ENCODE results near the gene SHROOM1. TPM values are rescaled to one million over a fixed set of nuclear protein-coding genes. Genes with fewer than 3 reads are reported as not detected.

The SHROOM1 gene
- total and polyA plus RNA-seq, 2 experiments from 2014 or later: 2.5 to 5.4 TPM

- no peak for TF ChIP-seq ZNF462 (CRISPR knock-in tag; IDR thresholded peaks at IDR 0.05)
- no peak for TF ChIP-seq ETS1 (IDR thresholded peaks at IDR 0.05)
- no peak for TF ChIP-seq JUNB (IDR thresholded peaks at IDR 0.05; ENCODE audit: unreplicated experiment)
These were observed 9.2 kb upstream of the SHROOM1 start (continued) for GRCh38 chr5:132839426-132840301.

GRCh38 chr5:132838516-132839282, 8.3 kb upstream of the SHROOM1 start:
- Histone ChIP-seq H3K4me1 (ENCODE audit: insufficient read depth) (no peaks in the 10 kb centered on the region), H3K27me3 (ENCODE audit: insufficient read depth) (no peaks in the 10 kb centered on the region), H3K4me2 (no peak overlapping the region), H3K27ac (ENCODE audit: low read depth) (no peak overlapping the region), H3K79me2 (replicated peaks; ENCODE audit: insufficient read depth) (no peaks in the 10 kb centered on the region), H3F3A (replicated peaks; ENCODE audit: low read depth) (no peaks in the 10 kb centered on the region), H3K4me3 (no peak overlapping the region), H2AFZ (no peak overlapping the region), H4K20me1 (replicated peaks; ENCODE audit: insufficient read depth) (no peaks in the 10 kb centered on the region), H3K36me3 (ENCODE audit: insufficient read depth) (no peaks in the 10 kb centered on the region), H3K9me2 (ENCODE audit: insufficient read depth) (no peaks in the 10 kb centered on the region)
- Mint-ChIP-seq H3K27me3 (ENCODE audit: insufficient read depth, low read depth, poor library complexity) (peaks cover 2% of the 10 kb centered on the region), H3K9me3 (no peaks in the 10 kb centered on the region), H3K27ac (no peak overlapping the region), H3K4me1 (no peaks in the 10 kb centered on the region), H3K36me3 (ENCODE audit: low read depth) (no peaks in the 10 kb centered on the region), H3K4me3 (no peak overlapping the region)
- ATAC-seq (no peak), DNase-seq (ENCODE audit: low spot score) (no peak)
- TF ChIP-seq ZNF331 (CRISPR knock-in tag; IDR thresholded peaks at IDR 0.05; ENCODE audit: low read depth) (no peak), EZH2 (IDR thresholded peaks at IDR 0.05; ENCODE audit: low read depth, unreplicated experiment) (no peak), ETS1 (IDR thresholded peaks at IDR 0.05) (no peak), POLR2AphosphoS5 (IDR thresholded peaks at IDR 0.05; ENCODE audit: low read depth) (no peak)
